K562 (cell line): Measurements from ENCODE around the gene CENPP. TPM values are rescaled to one million over a fixed set of nuclear protein-coding genes. Genes with fewer than 3 reads are reported as not detected.

Experiments used
- ATAC-seq: fragments of 200-7000 bp; cut with Tn5 transposase; 3 replicates; pipeline ENCODE4 v1.9.1; 2020; ENCODE audit warnings: moderate library complexity
- BruUV-seq: library from RNA; stranded (reverse); fragments of 400-500 nt; replicated peaks from 2 replicates; lab custom pipeline; 2021; lab: Mats Ljungman, UMichigan
- CTCF ChIA-PET: fragments of 300-600 bp; formaldehyde crosslinking; extraction: SDS; loops from one replicate; lab custom pipeline; 2021; ENCODE audit warnings: low intra/inter-chr PET ratio; lab: Yijun Ruan, JAX
- POLR2A ChIA-PET: fragments of 300-600, 350-650 bp; sonication (Branson Sonifier 250); formaldehyde crosslinking; extraction: SDS; loops from one replicate; lab custom pipeline; 2021; ENCODE audit warnings: antibody characterized with exemption, inconsistent platforms; lab: Yijun Ruan, JAX
- DNase-seq, 4 experiments: peaks; one replicate each; pipeline versions ENCODE4 v3.0.0 to v3.0.0-alpha.2; 2011 to 2018; ENCODE audit warnings: low spot score in 3 of 4, mixed read lengths in 3 of 4; ENCODE audit errors: extremely low read depth in 1 of 4
- FAIRE-seq: peaks from 2 replicates; lab custom pipeline; 2011; peaks lifted over from hg19 to GRCh38; lab: Jason Lieb, UNC
- H2AFZ ChIP-seq: 2 replicates; pipeline ENCODE4 v1.6.0; 2011; ENCODE audit warnings: low read depth, low read length, control low read depth, inconsistent platforms
- H3K27ac ChIP-seq: fragments of 200-600 bp; 3 replicates; pipeline ENCODE4 v1.8.0; 2011; ENCODE audit warnings: low read depth, mild to moderate bottlenecking, control low read depth, inconsistent platforms, low read length, moderate library complexity, mixed read lengths; ENCODE audit errors: extremely low read depth
- H3K27me3 ChIP-seq, 2 experiments: fragments of 300-600 bp in 1 of 2; 2 replicates in 1 of 2; 3 replicates in 1 of 2; pipeline versions ENCODE4 v1.6.0 to v1.8.0; 2011; ENCODE audit warnings: inconsistent platforms in 2 of 2, low read length in 2 of 2, mild to moderate bottlenecking in 1 of 2, mixed read lengths in 1 of 2, moderate library complexity in 1 of 2; ENCODE audit not compliant: control insufficient read depth in 2 of 2, insufficient read depth in 2 of 2
- H3K36me3 ChIP-seq: fragments of 300-600 bp; 3 replicates; pipeline ENCODE4 v1.8.0; 2011; ENCODE audit warnings: mild to moderate bottlenecking, low read length, inconsistent platforms; ENCODE audit not compliant: control insufficient read depth, insufficient read depth
- H3K4me1 ChIP-seq, 2 experiments: fragments of 200-600 bp in 1 of 2; replicated peaks in 1 of 2; 2 replicates in 1 of 2; 3 replicates in 1 of 2; pipeline versions ENCODE4 v1.5.1 to v1.8.0; 2011; ENCODE audit warnings: inconsistent platforms in 2 of 2, low read length in 2 of 2, mild to moderate bottlenecking in 1 of 2, mixed read lengths in 1 of 2, moderate library complexity in 1 of 2; ENCODE audit not compliant: control insufficient read depth in 2 of 2, insufficient read depth in 2 of 2
- H3K4me2 ChIP-seq: 2 replicates; pipeline ENCODE4 v1.6.1; 2011; ENCODE audit warnings: low read length, control low read depth, inconsistent platforms, mixed read lengths; ENCODE audit not compliant: insufficient read depth
- H3K4me3 ChIP-seq: fragments of 200-600 bp; sonication (generic), shearing (Covaris generic); 2 replicates; pipeline ENCODE4 v1.5.1; 2016; ENCODE audit warnings: control low read depth, inconsistent platforms
- H3K79me2 ChIP-seq: fragments of 200-600 bp; 3 replicates; pipeline ENCODE4 v1.8.0; 2011; ENCODE audit warnings: low read length, inconsistent platforms; ENCODE audit not compliant: control insufficient read depth, insufficient read depth
- H3K9ac ChIP-seq, 2 experiments: 2 replicates each; pipeline versions ENCODE4 v1.6.0 to v1.6.1; 2011; ENCODE audit warnings: low read depth in 2 of 2, low read length in 2 of 2, control low read depth in 1 of 2, inconsistent platforms in 1 of 2, mild to moderate bottlenecking in 1 of 2, mixed read lengths in 1 of 2; ENCODE audit not compliant: insufficient read depth in 1 of 2
- H3K9me1 ChIP-seq: one replicate; pipeline ENCODE4 v1.6.0; 2011; ENCODE audit warnings: inconsistent platforms, mild to moderate bottlenecking, low read length, moderate library complexity; ENCODE audit not compliant: control insufficient read depth, insufficient read depth
- H3K9me3 ChIP-seq: replicated peaks from 2 replicates; pipeline ENCODE4 v1.5.1; 2011; ENCODE audit warnings: low read depth, low read length, inconsistent platforms; ENCODE audit not compliant: control insufficient read depth, insufficient read depth
- H4K20me1 ChIP-seq: replicated peaks from 2 replicates; pipeline ENCODE4 v1.6.1; 2011; ENCODE audit warnings: low read length, inconsistent platforms, mixed read lengths; ENCODE audit not compliant: control insufficient read depth, insufficient read depth
- TSC22D4 ChIP-seq: fragments of 450-650 bp; IDR thresholded peaks from 2 replicates; pipeline ENCODE4 v1.6.1; 2016; ENCODE audit warnings: missing genetic modification characterization, missing biosample characterization, control low read depth
- WGBS: fragments of 100-300 bp; shearing (Covaris generic); methylation state at CpG from one replicate; pipeline ENCODE4 v1.1.6; 2016; ENCODE audit warnings: low coverage, mixed read lengths; ENCODE audit not compliant: insufficient coverage; ENCODE audit errors: missing lambda C conversion rate; 5-methylcytosine and 5-hydroxymethylcytosine counted together
- in situ Hi-C: fragments of 300-500 bp; cut with MboI; formaldehyde crosslinking; loops from 4 replicates; pipeline ENCODE4 v1.15.0; 2018; ENCODE audit warnings: inconsistent platforms, mixed read lengths
- intact Hi-C: fragments of 100-400 bp; cut with micrococcal nuclease; formaldehyde crosslinking; loops from 2 replicates; pipeline ENCODE4 v1.14.2; 2022
- polyA plus RNA-seq, 8 experiments: library from polyadenylated mRNA; depleted of rRNA in 4 of 8; stranded (reverse) in 5 of 8; unstranded in 3 of 8; fragments of >200 nt; fragmentation: Nextera tagmentation in 2 of 8; fragmentation: Illumina TruSeq in 1 of 8; extraction: Ambion mirVana in 2 of 8; extraction: Trizol in 1 of 8; gene quantifications; 2 replicates each; pipeline versions ENCODE4 v1.2.1 to v1.2.3, GENCODE V29; 2011 to 2014; ENCODE audit warnings: inconsistent platforms in 1 of 8, missing spikeins in 1 of 8
- total RNA-seq, 7 experiments: library from RNA; depleted of rRNA in 6 of 7; stranded (reverse); fragments of >200 nt in 6 of 7; fragmentation: Illumina TruSeq in 2 of 7; extraction: Trizol in 2 of 7; gene quantifications; 2 replicates each; pipeline versions ENCODE4 v1.2.1 to v1.2.3, GENCODE V29; 2011 to 2021; ENCODE audit warnings: low replicate concordance in 1 of 7
- TF ChIP-seq, protein P1 (sequence below), 3 experiments: fragments of 200-800 bp in 1 of 3; fragments of 250-450 bp in 1 of 3; fragments of 450-650 bp in 1 of 3; sonication (Bioruptor Pico) in 1 of 3; sonication (Bioruptor generic) in 1 of 3; formaldehyde crosslinking in 1 of 3; IDR thresholded peaks; 2 replicates each; pipeline versions ENCODE4 v1.6.1 to v1.8.0; 2016 to 2022; ENCODE audit warnings: mild to moderate bottlenecking in 2 of 3, missing genetic modification characterization in 2 of 3, missing compliant biosample characterization in 1 of 3, moderate library complexity in 1 of 3
- TF ChIP-seq, protein P2 (sequence below): IDR thresholded peaks from 2 replicates; pipeline ENCODE4 v1.6.1; 2011; ENCODE audit warnings: borderline replicate concordance, low read depth, mild to moderate bottlenecking, moderate library complexity, low read length; ENCODE audit not compliant: insufficient read depth, poor library complexity, severe bottlenecking
- TF ChIP-seq, protein P3 (sequence below), 3 experiments: IDR thresholded peaks in 2 of 3; conservative IDR thresholded peaks in 1 of 3; 2 replicates each; pipeline ENCODE4 v1.5.1; 2011 to 2012; ENCODE audit warnings: low read length in 3 of 3, mild to moderate bottlenecking in 3 of 3, control low read depth in 2 of 3, improper control_type of control experiment in 1 of 3, inconsistent platforms in 1 of 3, low read depth in 1 of 3, mixed read lengths in 1 of 3, moderate library complexity in 1 of 3; ENCODE audit not compliant: insufficient read depth in 2 of 3

The CENPP gene
- total and polyA plus RNA-seq, 9 of the 15 experiments (the other 6 are each of a cell fraction or from before 2014, with no cell fraction given) = 8.0 to 28.5 (median 17.9) TPM

DNA sequence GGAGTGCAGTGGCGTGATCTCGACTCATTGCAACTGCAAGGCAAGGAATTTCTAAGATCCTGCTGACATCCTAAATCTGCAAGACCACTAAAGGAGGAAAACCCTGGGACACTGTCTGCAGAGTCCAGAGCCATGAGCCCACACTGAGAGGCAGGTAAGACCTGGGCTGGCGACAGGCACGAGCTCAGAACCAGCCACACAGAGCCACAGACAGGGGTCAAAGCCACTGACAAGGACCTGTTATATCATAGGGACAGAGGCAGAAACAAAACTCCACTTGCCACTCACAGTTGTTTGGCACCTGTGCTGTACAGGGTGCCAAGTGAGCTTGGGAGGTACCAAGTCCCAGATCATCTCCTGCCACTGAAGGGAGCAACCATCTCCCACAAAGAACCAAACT, 310.0 kb downstream of the CENPP start (continued):
- TF ChIP-seq, protein P1, sequence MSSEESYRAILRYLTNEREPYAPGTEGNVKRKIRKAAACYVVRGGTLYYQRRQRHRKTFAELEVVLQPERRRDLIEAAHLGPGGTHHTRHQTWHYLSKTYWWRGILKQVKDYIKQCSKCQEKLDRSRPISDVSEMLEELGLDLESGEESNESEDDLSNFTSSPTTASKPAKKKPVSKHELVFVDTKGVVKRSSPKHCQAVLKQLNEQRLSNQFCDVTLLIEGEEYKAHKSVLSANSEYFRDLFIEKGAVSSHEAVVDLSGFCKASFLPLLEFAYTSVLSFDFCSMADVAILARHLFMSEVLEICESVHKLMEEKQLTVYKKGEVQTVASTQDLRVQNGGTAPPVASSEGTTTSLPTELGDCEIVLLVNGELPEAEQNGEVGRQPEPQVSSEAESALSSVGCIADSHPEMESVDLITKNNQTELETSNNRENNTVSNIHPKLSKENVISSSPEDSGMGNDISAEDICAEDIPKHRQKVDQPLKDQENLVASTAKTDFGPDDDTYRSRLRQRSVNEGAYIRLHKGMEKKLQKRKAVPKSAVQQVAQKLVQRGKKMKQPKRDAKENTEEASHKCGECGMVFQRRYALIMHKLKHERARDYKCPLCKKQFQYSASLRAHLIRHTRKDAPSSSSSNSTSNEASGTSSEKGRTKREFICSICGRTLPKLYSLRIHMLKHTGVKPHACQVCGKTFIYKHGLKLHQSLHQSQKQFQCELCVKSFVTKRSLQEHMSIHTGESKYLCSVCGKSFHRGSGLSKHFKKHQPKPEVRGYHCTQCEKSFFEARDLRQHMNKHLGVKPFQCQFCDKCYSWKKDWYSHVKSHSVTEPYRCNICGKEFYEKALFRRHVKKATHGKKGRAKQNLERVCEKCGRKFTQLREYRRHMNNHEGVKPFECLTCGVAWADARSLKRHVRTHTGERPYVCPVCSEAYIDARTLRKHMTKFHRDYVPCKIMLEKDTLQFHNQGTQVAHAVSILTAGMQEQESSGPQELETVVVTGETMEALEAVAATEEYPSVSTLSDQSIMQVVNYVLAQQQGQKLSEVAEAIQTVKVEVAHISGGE (CRISPR knock-in tag; IDR thresholded peaks at IDR 0.05) = no peak

DNA sequence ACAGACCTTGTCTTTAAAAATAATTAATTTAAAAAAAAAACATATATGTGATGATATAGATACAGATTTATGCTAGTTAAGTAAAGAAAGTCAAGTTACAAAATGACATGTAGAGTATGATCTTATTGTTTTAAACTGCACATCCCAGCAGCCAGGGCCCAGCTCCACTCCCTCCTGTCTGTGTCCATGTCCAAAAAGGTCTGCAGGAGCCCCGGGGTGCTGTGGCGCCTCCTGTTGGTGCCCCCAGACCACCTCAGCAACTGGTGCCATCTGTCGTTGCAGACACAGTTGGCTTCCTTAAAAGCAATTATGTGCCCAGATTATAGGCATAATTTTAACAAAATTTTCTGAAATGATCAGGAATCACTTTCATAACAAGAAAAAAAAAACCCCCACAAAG, 310.9 kb downstream of the CENPP start:
- ATAC-seq (no peak), DNase-seq (no peak), FAIRE-seq (no peak)
- Histone ChIP-seq H3K27ac (no peak overlapping the region), H3K4me1 (peaks cover 0 to 5% of the 10 kb centered on the region in 2 experiments; a peak in 1 of 5 replicates), H3K79me2 (no peaks in the 10 kb centered on the region), H2AFZ (no peak overlapping the region), H3K36me3 (peaks cover 85% of the 10 kb centered on the region), H3K27me3 (no peaks in the 10 kb centered on the region), H4K20me1 (no peaks in the 10 kb centered on the region; the same call in 1 of the 2 replicates), H3K9ac (no peak overlapping the region), H3K4me2 (no peak overlapping the region), H3K4me3 (no peak overlapping the region), H3K9me1 (no peaks in the 10 kb centered on the region), H3K9me3 (no peaks in the 10 kb centered on the region)
- in situ Hi-C loops = loop anchor here (5.0 to 10.0 kb wide), 2 partner anchors 312 to 499 kb away; partner anchors contain the start of genes CENPP and NOL8
- WGBS = 61% methylated on average over 3 of the region's 3 CpGs
- intact Hi-C loops = loop anchor here (10.0 kb wide), 1 partner anchor 158 kb away; no protein-coding TSS in a partner anchor
- ChIA-PET POLR2A (interaction anchor here (0.6 kb wide), 1 partner anchor 317 kb away, joined by 3 read pairs; no protein-coding TSS in a partner anchor), CTCF (no interaction called here)
- no peak for TF ChIP-seq TSC22D4 (tag)
- TF ChIP-seq, protein P2, sequence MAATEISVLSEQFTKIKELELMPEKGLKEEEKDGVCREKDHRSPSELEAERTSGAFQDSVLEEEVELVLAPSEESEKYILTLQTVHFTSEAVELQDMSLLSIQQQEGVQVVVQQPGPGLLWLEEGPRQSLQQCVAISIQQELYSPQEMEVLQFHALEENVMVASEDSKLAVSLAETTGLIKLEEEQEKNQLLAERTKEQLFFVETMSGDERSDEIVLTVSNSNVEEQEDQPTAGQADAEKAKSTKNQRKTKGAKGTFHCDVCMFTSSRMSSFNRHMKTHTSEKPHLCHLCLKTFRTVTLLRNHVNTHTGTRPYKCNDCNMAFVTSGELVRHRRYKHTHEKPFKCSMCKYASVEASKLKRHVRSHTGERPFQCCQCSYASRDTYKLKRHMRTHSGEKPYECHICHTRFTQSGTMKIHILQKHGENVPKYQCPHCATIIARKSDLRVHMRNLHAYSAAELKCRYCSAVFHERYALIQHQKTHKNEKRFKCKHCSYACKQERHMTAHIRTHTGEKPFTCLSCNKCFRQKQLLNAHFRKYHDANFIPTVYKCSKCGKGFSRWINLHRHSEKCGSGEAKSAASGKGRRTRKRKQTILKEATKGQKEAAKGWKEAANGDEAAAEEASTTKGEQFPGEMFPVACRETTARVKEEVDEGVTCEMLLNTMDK = peak; percentile 57
- TF ChIP-seq, protein P3, sequence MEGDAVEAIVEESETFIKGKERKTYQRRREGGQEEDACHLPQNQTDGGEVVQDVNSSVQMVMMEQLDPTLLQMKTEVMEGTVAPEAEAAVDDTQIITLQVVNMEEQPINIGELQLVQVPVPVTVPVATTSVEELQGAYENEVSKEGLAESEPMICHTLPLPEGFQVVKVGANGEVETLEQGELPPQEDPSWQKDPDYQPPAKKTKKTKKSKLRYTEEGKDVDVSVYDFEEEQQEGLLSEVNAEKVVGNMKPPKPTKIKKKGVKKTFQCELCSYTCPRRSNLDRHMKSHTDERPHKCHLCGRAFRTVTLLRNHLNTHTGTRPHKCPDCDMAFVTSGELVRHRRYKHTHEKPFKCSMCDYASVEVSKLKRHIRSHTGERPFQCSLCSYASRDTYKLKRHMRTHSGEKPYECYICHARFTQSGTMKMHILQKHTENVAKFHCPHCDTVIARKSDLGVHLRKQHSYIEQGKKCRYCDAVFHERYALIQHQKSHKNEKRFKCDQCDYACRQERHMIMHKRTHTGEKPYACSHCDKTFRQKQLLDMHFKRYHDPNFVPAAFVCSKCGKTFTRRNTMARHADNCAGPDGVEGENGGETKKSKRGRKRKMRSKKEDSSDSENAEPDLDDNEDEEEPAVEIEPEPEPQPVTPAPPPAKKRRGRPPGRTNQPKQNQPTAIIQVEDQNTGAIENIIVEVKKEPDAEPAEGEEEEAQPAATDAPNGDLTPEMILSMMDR (IDR thresholded peaks at IDR 0.05 in 2 of 3, conservative IDR thresholded peaks at IDR 0.05 in 1 of 3; ENCODE audit: insufficient read depth in 2 of 3, low read depth in 1 of 3, low read length in 3 of 3) = 0 out of 6 replicates have a peak, but pooled peaks of 2 of the 3 experiments have one; percentile 23 to 26
- BruUV-seq = no TSS peak
